Amniotic epithelial cell (primary cell): Measurements from ENCODE around the gene NME3.

ENCODE experiments used
- DNase-seq: peaks from one replicate; pipeline ENCODE4 v3.0.0-alpha.2; 2010; ENCODE audit warnings: low read depth

Gene NME3

GRCh38 chr16:1724491-1724890 is 46.9 kb downstream of the NME3 start:
- no peak for DNase-seq

GRCh38 chr16:1723450-1724147 is 47.7 kb downstream of the NME3 start:
- DNase-seq = peak; percentile 31

- no peak for DNase-seq
Measured at GRCh38 chr16:1721372-1721771, 50.0 kb downstream of the NME3 start.
